MG63 (cell line): ENCODE results near the gene DACT3. TPM values are rescaled to one million over a fixed set of nuclear protein-coding genes. Genes with fewer than 3 reads are reported as not detected.

Experiments used
- DNase-seq: peaks from one replicate; pipeline ENCODE4 v3.0.0-alpha.2; 2020
- H3K27me3 ChIP-seq: fragments of 250-450 bp; sonication (Bioruptor Pico); 2 replicates; pipeline ENCODE4 v1.5.1; 2020; ENCODE audit warnings: mild to moderate bottlenecking, moderate library complexity
- H3K36me3 ChIP-seq: fragments of 250-450 bp; sonication (Bioruptor Pico); 2 replicates; pipeline ENCODE4 v1.5.1; 2020; ENCODE audit warnings: mild to moderate bottlenecking, moderate library complexity
- H3K4me3 ChIP-seq: fragments of 250-450 bp; sonication (Bioruptor Pico); 2 replicates; pipeline ENCODE4 v1.5.1; 2020; ENCODE audit warnings: mild to moderate bottlenecking, moderate library complexity
- H3K9me3 ChIP-seq: fragments of 250-450 bp; sonication (Bioruptor Pico); 2 replicates; pipeline ENCODE4 v1.5.1; 2020; ENCODE audit warnings: mild to moderate bottlenecking, moderate library complexity
- total RNA-seq: library from RNA; depleted of rRNA; stranded (reverse); fragments of >200 nt; shearing (Covaris generic); gene quantifications from 2 replicates; pipeline ENCODE4 v1.2.3, GENCODE V29; 2014; ENCODE audit warnings: low replicate concordance

The DACT3 gene
- total RNA-seq, 1 experiment from 2014 or later = 1.5 TPM

DNA sequence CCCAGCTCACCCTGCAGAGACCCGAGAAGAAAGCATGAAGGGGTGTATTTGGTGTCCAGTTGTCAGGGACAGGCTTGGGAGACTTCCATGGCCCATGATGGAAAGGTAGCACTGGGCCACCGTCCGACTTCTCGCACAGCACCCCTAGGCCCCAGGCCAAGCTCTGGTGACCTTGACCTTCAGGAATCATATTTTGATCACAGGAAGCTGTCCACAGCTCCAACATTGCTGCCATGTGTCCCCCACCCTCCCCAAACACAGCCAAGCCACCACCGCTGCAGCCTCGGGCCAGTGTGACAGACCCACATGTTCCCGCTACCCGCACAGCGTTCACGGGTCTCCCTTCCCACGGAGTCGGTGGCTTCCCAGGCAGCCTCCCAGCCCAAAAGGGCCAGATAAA, 35.3 kb downstream of the DACT3 start:
- Histone ChIP-seq H3K9me3 (no peaks in the 10 kb centered on the region), H3K4me3 (no peak overlapping the region), H3K36me3 (no peaks in the 10 kb centered on the region), H3K27me3 (no peaks in the 10 kb centered on the region)
- no peak for DNase-seq

DNA sequence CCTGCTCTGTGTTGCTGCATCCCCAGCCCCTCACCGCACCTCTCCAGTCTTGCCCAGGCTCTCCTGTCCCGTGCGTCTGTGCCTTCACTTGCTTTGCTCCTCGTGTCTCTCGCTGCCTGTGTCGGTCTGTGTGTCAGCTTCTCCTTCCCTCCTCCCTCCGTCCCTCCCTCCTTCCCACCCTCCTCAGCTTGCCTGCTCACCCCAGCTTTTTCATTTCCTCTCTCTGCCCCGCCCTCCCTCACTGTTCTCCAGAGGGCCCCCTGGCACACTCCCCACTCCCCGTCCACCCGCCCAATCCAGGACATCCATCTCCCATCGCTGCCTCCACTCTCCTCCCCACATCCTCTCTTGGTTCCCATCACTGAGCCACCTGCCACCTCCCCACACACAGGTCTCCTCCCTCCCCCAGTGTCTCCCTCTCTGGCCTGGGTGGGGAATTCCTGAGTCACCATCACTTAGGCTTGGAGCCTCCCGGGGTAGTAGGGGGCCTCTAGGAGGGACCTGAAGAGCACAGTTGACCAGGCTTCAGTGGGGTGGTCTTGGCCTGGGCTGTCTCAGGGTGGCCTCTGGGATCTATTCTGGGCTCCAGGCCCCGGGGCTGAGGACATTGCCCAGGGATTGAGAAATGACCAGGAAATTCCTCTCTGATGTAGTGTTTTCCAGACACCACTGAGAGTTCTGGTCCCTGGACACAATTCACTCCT, 35.9 kb downstream of the DACT3 start, which contains the start of gene PTGIR:
PTGIR (minus strand) TSS at position 132 of the 704 bp plus-strand sequence. CDS start 864 bp downstream, outside the sequence.
- DNase-seq = peak; percentile 25
- H3K4me3 ChIP-seq = no peak within 1 kb of the TSS

DNA sequence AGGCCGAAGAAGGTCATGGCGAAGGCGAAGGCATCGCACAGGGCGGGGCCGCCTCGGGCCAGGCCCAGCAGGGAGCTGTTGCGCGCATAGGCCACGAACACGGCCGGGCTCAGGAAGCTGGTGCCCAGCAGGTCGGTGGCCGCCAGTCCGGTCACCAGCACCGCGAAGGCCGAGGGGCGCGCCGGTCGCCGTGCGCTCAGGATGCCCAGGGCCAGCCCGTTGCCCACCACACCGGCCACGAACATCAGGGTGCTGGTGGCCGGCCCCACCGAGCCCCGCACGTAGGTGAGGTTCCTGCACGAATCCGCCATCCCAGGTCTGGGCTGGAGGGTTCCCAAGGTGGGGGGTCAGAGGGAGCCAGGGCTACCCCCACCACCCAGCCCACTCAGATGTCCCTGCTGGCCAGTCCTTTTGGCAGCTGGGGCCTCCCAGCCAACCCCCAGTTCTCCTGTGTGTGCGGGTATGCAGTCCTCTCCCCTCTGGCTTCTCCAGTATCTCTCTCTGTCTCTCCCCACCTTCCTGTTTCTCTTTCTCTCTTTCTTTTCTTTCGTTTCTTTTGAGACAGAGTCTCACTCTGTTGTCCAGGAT, 37.0 kb downstream of the DACT3 start:
- no peak for DNase-seq
- Histone ChIP-seq H3K36me3 (no peaks in the 10 kb centered on the region), H3K9me3 (no peaks in the 10 kb centered on the region), H3K27me3 (no peaks in the 10 kb centered on the region), H3K4me3 (no peak overlapping the region)

More for the DNA sequence above, 35.9 kb downstream of the DACT3 start, which contains the start of gene PTGIR:
- Histone ChIP-seq H3K9me3 (no peaks in the 10 kb centered on the region), H3K36me3 (no peaks in the 10 kb centered on the region), H3K27me3 (no peaks in the 10 kb centered on the region)

DNA sequence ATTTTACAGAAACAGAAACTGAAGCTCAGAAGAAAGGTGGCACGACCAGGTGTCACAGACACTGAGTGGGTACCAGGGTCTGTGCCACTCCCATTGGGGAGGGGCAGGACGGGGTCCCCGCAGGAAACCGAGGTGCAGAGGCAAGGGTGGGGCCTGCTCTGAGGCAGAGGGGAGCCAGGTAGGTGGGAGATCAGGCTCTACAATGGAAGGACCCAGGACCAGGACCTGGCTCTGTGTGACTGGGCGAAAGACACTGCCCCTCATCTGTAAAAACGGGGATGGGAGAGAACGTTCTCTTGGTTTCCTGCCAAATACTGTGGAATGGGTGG, 38.9 kb downstream of the DACT3 start:
- Histone ChIP-seq H3K4me3 (no peak overlapping the region), H3K36me3 (no peaks in the 10 kb centered on the region), H3K9me3 (no peaks in the 10 kb centered on the region), H3K27me3 (no peaks in the 10 kb centered on the region)
- no peak for DNase-seq

DNA sequence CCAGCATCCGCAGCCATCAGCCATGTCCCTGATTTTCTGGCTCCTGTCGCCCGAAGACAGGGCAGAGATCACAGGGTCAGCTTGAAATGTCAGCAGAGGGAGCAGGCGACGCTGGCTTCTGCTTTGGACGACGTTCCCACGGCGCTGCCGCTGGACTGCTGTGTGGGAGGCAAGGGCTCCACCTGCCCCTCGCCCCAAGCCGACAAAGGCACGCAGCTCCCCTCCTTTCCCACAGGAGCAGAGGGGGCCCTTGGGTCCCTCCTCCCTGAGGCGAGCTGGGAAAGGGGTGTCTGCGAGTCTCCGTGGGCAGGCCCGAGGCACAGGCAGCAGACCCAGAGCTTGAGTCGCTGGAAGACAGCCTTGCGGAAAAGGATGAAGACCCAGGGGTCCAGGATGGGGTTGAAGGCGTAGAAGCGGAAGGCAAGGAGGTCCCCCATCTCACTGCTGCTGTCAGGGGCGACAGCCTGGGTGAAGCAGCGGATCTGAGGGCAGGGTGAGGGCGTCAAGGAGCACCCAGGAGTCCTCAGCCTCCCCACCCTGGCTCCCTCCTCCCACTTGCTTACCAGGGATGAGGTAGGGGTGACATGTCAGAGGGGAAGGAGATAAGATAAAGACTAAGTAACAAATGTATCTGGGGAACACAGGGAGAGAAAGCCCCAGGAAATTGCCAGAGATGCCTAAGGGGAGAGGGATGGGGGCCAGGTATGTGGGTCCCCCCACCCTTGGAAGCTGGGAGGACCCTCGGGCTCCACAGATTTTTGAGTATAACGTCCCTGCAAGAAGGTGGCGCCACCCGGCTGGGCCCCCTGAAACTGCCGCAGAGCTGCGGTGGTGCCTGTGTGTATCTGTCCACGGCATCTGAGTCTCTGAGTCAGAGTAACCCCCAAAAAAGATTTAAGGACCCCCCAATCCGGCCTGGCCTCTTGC, 39.5 kb downstream of the DACT3 start:
- Histone ChIP-seq H3K27me3 (no peaks in the 10 kb centered on the region), H3K9me3 (no peaks in the 10 kb centered on the region), H3K4me3 (no peak overlapping the region), H3K36me3 (no peaks in the 10 kb centered on the region)
- no peak for DNase-seq

DNA sequence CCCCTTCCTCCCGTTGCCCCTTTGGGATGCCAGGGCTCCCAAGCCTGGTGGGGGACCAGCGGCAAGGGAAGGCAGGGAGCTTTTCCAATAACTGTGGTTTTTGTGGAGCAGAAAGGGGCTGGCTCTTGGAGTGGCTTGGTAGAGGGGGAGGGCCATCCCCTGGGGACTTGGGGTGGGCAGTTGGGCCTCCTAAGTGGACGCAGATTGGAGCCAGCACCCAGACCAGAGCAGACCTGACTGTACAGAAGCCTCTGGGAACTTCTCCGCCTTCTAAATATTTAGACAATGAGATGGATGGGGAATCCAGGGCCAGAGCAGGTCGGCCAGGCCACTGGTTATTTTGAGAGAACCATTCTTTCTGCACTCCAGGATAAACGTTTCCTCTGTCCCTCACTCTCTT, 40.3 kb downstream of the DACT3 start:
- H3K27me3 ChIP-seq = no peaks in the 10 kb centered on the region
- no peak overlapping the region for H3K4me3 ChIP-seq
- no peaks in the 10 kb centered on the region for H3K36me3 ChIP-seq
- no peak for DNase-seq
- H3K9me3 ChIP-seq = no peaks in the 10 kb centered on the region

DNA sequence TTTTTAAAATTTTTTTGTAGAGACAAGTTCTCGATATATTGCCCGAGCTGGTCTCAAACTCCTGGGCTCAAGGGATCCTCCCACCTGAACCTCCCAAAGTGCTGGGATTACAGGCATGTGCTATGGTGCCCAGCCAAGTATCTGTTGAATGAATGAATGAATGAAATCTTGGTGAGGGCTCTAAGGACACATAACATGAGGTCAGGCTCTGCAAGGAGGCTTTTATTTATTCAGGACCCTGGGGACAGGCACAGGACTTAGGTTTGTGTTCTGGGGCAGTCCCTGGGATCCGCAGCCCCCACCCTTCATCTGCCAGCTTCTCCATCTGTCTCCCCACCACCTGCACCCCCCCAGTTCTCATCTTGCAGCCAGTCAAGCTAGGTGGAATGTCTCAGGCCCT, 40.7 kb downstream of the DACT3 start:
- no peak for DNase-seq
- H3K9me3 ChIP-seq = no peaks in the 10 kb centered on the region
- no peaks in the 10 kb centered on the region for H3K36me3 ChIP-seq
- H3K4me3 ChIP-seq = no peak overlapping the region
- no peaks in the 10 kb centered on the region for H3K27me3 ChIP-seq

DNA sequence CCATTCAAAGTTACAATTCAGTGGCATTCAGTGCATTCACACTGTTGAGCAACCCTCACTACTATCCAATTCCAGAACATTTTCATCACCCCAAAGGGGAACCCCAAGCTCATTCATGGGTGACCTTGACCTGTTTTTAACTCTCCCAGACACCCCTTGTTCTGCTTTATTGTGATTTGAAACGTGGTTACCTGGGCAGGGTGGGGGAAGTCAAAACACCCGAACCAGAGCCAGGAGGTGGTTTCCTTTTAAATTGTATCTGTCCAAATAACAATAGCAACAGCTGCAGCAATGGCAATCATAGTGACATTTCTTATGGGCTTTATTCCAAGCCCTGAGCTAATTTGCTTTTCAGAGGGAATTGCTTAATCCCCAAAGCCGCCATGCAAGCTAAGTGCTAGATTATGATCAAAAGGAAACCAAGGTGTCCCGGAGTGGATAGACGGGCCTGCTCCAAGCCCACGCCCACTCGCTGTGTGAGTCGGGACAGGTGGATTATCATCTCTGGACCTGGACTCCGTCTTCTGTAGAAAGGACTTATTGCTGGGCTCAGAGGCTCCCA, 42.2 kb downstream of the DACT3 start:
- H3K9me3 ChIP-seq = no peaks in the 10 kb centered on the region
- H3K27me3 ChIP-seq = no peaks in the 10 kb centered on the region
- H3K4me3 ChIP-seq = no peak overlapping the region
- H3K36me3 ChIP-seq = no peaks in the 10 kb centered on the region
- DNase-seq = no peak

DNA sequence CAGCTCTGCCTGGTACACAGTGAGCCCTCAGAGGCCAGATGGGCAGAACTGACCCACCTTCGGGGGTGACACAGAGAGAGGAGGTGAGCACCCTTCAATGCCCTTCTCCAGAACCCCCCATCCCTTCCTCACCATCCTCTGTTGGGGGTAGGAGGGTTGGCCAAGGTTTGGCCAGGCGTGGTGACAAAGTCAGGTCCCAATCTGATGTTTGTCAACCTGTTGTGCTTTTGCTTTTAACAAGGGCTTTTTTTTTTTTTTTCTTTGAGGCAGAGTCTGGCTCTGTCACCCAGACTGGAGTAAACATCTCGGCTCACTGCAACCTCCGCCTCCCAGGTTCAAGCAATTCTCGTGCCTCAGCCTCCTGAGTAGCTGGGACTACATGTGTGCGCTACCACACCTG, 43.4 kb downstream of the DACT3 start:
- H3K9me3 ChIP-seq = no peaks in the 10 kb centered on the region
- H3K36me3 ChIP-seq = no peaks in the 10 kb centered on the region
- no peaks in the 10 kb centered on the region for H3K27me3 ChIP-seq
- no peak overlapping the region for H3K4me3 ChIP-seq
- no peak for DNase-seq

DNA sequence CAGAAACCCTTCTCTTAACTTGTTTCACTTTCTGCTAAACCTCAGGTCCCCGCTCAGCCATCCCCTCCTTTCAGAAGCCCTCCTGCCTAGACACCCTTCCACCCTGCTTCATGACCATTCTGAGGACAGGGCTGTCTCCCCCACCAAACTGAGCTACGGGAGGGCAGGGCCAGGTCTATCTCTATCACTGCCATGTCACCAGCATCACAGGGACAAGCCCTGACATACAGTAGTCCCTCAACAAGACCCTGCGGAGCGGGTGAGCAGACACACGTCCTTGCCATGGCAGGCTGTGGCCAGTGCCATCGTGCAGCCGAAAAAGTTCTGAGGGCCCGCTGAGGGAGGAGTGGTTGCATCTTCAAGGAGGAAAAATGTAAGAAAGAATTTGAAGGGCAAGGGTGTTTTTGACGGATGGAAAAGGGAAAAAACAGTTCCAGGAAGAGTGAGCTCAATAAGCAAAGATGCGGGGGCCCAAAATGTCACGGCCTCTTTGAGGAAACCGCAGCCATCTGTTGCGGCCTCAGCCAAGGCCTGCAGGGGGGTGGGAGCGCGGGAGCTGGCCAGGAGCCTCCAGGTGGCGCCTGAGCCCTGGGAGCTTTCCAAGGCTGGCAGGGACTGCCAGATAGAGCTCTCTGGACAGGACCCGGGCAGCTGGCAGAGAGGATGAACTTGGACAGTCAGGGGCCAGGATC, 44.2 kb downstream of the DACT3 start:
- H3K4me3 ChIP-seq = no peak overlapping the region
- H3K9me3 ChIP-seq = no peaks in the 10 kb centered on the region
- H3K27me3 ChIP-seq = no peaks in the 10 kb centered on the region
- no peaks in the 10 kb centered on the region for H3K36me3 ChIP-seq
- DNase-seq = peak; percentile 18

DNA sequence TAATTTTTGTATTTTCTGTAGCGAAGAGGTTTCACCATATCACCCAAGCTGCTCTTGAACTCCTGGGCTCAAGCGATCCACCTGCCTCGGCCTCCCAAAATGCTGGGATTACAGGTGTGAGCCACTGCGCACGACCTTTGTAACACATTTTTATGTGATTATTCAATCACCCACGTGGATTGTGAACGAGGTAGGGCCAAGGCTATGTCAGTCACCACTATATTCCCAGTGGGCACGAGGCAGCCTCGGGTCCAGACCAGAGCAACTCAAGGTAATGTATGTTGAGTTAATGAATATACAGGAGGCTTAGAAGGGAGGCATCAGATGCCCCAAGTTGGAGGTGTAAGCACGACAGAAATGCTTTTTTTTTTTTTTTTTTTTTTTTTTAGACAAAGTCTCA, 45.0 kb downstream of the DACT3 start:
- no peak for DNase-seq
- no peaks in the 10 kb centered on the region for H3K36me3 ChIP-seq
- H3K27me3 ChIP-seq = no peaks in the 10 kb centered on the region
- no peak overlapping the region for H3K4me3 ChIP-seq
- no peaks in the 10 kb centered on the region for H3K9me3 ChIP-seq

DNA sequence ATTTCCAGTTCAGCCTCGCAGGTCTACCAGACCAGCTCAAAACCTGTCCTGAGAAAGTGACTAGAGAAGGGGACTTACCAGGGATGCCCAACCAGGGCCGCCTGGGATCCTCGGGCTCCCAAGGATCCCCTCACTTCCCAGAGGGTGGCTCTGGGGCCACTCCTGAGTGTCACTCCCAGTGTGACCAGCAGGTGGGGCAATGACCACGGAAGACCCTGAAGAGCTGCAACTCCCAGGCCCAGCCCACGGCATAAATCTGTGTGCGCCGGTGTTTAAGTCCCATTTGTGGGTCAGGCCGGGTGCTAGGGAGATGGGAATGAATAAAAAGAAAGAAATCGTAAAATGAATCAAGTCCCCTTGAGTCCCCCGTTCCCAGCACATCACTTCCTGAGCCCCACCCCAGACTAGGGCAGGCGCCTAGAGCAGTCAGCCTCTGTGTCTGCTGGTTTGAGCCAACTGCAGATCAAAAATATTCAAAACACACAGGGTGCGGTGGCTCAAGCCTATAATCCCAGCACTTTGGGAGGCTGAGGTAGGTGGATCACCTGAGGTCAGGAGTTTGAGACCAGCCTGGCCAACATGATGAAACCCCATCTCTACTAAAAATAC, 46.8 kb downstream of the DACT3 start:
- Histone ChIP-seq H3K36me3 (peaks cover 10% of the 10 kb centered on the region), H3K4me3 (no peak overlapping the region), H3K27me3 (no peaks in the 10 kb centered on the region), H3K9me3 (no peaks in the 10 kb centered on the region)
- DNase-seq = peak; percentile 69

DNA sequence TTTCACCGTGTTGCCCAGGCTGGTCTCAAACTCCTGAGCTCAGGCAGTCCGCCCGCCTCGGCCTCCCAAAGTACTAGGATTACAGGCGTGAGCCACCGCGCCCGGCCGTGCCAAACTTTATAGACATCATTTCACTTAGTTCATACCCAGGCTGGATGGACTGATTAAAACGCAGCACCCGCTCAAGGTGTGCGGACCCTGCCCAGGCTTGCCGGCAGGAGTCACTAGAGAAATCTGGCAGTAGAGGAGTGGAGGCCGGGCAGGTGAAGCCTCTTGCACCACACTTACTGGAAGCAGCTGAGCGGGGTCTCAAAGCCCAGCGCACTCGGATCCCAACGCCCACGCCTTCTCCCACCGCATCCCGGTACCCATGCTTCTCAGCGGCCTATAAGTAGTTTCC, 47.5 kb downstream of the DACT3 start:
- Histone ChIP-seq H3K9me3 (no peaks in the 10 kb centered on the region), H3K36me3 (peaks cover 17% of the 10 kb centered on the region), H3K4me3 (no peak overlapping the region), H3K27me3 (no peaks in the 10 kb centered on the region)
- no peak for DNase-seq

DNA sequence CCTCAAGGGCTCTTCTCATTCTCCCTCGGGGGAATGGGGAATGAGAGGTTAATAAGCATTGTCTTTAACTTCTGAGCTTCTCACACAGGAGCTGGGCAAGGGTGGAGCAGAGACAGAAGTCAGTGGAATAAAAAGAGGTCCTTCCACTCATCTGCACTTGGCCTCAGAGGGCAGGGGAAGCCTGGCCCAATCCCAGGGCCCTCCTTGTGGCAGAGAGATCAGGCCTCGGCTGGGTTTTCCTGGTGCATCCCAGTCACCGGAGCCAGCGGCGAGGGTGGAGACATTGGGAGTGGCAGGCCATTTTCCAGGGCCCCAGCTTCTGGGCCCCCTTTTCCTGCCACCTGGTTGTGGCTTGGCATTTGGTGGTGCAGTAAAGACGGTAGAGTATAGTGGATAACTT, 49.2 kb downstream of the DACT3 start:
- Histone ChIP-seq H3K27me3 (no peaks in the 10 kb centered on the region), H3K9me3 (no peaks in the 10 kb centered on the region), H3K4me3 (no peak overlapping the region), H3K36me3 (peaks cover 35% of the 10 kb centered on the region)
- no peak for DNase-seq

DNA sequence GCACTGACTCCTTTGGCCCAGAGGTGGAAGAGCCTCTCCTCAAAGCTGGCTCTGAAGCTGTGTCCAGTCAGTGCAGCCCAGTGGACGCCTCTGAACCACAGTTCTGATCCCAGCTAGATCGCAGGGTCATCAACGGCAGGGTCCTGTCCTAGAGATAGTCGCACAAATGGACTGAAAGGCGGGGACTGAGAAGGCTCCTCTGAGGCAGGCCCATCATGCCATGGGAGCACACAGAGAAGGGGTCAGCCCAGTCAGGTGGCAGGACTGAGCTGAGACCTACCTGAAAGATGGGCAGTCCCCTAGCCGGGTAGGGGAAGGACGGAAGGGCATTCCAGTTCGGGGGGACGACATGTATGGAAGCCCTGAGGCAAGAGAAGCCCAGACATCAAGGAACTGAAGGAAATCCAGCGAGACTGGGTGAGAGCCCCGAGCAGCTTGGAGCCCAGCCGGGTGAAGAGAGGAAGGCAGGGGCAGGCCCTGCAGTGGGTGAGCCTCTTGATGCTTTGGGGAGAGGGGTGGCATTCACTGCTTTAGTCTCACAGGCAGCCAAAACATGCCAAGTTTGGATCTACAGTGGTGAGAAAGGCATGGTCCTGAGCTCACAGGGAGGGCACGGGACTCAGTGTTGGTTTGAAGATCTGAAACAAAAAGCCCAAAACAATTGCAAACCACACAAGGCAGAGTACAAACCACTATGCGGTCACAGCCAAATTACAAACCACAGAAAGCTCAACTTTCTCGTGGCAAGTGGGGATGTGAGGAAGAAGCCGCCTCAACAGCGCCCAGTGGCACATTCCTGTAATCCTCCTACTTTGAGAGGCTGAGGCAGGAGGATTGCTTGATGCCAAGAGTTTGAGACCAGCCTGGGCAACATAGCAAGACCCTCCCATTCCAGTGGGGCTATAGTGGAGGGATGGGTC, 49.9 kb downstream of the DACT3 start:
- no peak for DNase-seq
- peaks cover 41% of the 10 kb centered on the region for H3K36me3 ChIP-seq
- no peaks in the 10 kb centered on the region for H3K27me3 ChIP-seq
- no peaks in the 10 kb centered on the region for H3K9me3 ChIP-seq
- no peak overlapping the region for H3K4me3 ChIP-seq
